Ishikawa (cell line): Measurements from ENCODE around the gene FASLG.

ENCODE experiments used
- CEBPB ChIP-seq: IDR thresholded peaks from 2 replicates; pipeline ENCODE4 v1.6.1; 2012
- CREB1 ChIP-seq: IDR thresholded peaks from 2 replicates; pipeline ENCODE4 v1.6.1; 2012; ENCODE audit warnings: low read depth
- EGR1 ChIP-seq: IDR thresholded peaks from 2 replicates; pipeline ENCODE4 v1.6.1; 2012
- EP300 ChIP-seq: IDR thresholded peaks from 2 replicates; pipeline ENCODE4 v1.6.1; 2012; ENCODE audit warnings: borderline replicate concordance
- FOXM1 ChIP-seq: IDR thresholded peaks from 2 replicates; pipeline ENCODE4 v1.6.1; 2012; ENCODE audit warnings: low read depth, borderline replicate concordance
- MAX ChIP-seq: IDR thresholded peaks from 2 replicates; pipeline ENCODE4 v1.6.1; 2012
- NFIC ChIP-seq: IDR thresholded peaks from 2 replicates; pipeline ENCODE4 v1.6.1; 2012
- RAD21 ChIP-seq: IDR thresholded peaks from 2 replicates; pipeline ENCODE4 v1.6.1; 2012; ENCODE audit warnings: low read depth
- REST ChIP-seq: IDR thresholded peaks from 2 replicates; pipeline ENCODE4 v1.6.1; 2012; ENCODE audit warnings: low read depth, mild to moderate bottlenecking
- TAF1 ChIP-seq: IDR thresholded peaks from 2 replicates; pipeline ENCODE4 v1.6.1; 2012; ENCODE audit warnings: low read depth, mild to moderate bottlenecking
- TCF12 ChIP-seq: IDR thresholded peaks from 2 replicates; pipeline ENCODE4 v1.6.1; 2012; ENCODE audit warnings: low read depth
- TEAD4 ChIP-seq: IDR thresholded peaks from 2 replicates; pipeline ENCODE4 v1.6.1; 2012
- USF1 ChIP-seq: IDR thresholded peaks from 2 replicates; pipeline ENCODE4 v1.6.1; 2012
- YY1 ChIP-seq: IDR thresholded peaks from 2 replicates; pipeline ENCODE4 v1.6.1; 2012; ENCODE audit warnings: low read depth
- ZBTB7A ChIP-seq: IDR thresholded peaks from 2 replicates; pipeline ENCODE4 v1.6.1; 2012; ENCODE audit warnings: low read depth

FASLG gene

GRCh38 chr1:172622541-172622940 is 36.4 kb upstream of the FASLG start:
- TF ChIP-seq TAF1 (no peak), REST (no peak), CREB1 (no peak), NFIC (no peak), FOXM1 (no peak), TEAD4 (no peak), TCF12 (no peak), MAX (no peak), CEBPB (no peak), YY1 (no peak), EP300 (no peak), RAD21 (no peak), USF1 (no peak)

- no peak for TF ChIP-seq REST
- no peak for TF ChIP-seq ZBTB7A
- no peak for TF ChIP-seq TCF12
Observed at GRCh38 chr1:172623748-172624147, 35.2 kb upstream of the FASLG start.

- no peak for TF ChIP-seq ZBTB7A
- no peak for TF ChIP-seq REST
- TF ChIP-seq EP300: no peak
- TF ChIP-seq EGR1: no peak
- TF ChIP-seq USF1: no peak
Observed at GRCh38 chr1:172626845-172627244, 32.1 kb upstream of the FASLG start.

- no peak for TF ChIP-seq CEBPB
- TF ChIP-seq TEAD4: no peak
- TF ChIP-seq EGR1: no peak
- no peak for TF ChIP-seq CREB1
- no peak for TF ChIP-seq RAD21
- TF ChIP-seq NFIC: no peak
- no peak for TF ChIP-seq YY1
Observed at GRCh38 chr1:172627702-172628101, 31.2 kb upstream of the FASLG start.

GRCh38 chr1:172628401-172628800 is 30.5 kb upstream of the FASLG start:
- TF ChIP-seq NFIC (no peak), MAX (no peak), ZBTB7A (no peak), REST (no peak), TCF12 (no peak), CEBPB (no peak), EP300 (no peak), RAD21 (no peak), EGR1 (no peak), TAF1 (no peak), YY1 (no peak), FOXM1 (no peak), TEAD4 (no peak)
